ENCODE data around the gene UGT3A2.

GRCh38 chr5:36108758-36109460 lies 42.2 kb upstream of the UGT3A2 start:
- no peak for TF ChIP-seq EP300 (IDR thresholded peaks at IDR 0.05; ENCODE audit: borderline replicate concordance)
- TF ChIP-seq MAX (IDR thresholded peaks at IDR 0.05): no peak
- TF ChIP-seq USF1 (IDR thresholded peaks at IDR 0.05): no peak
- TF ChIP-seq REST (IDR thresholded peaks at IDR 0.05; ENCODE audit: low read depth): no peak
- no peak for TF ChIP-seq TCF12 (IDR thresholded peaks at IDR 0.05; ENCODE audit: low read depth)
- TF ChIP-seq RAD21 (IDR thresholded peaks at IDR 0.05; ENCODE audit: low read depth): no peak
- TF ChIP-seq CEBPB (IDR thresholded peaks at IDR 0.05): no peak
- TF ChIP-seq EGR1 (IDR thresholded peaks at IDR 0.05): no peak

All from Ishikawa (cell line).